ENCODE data around the gene RTP1.

DNA sequence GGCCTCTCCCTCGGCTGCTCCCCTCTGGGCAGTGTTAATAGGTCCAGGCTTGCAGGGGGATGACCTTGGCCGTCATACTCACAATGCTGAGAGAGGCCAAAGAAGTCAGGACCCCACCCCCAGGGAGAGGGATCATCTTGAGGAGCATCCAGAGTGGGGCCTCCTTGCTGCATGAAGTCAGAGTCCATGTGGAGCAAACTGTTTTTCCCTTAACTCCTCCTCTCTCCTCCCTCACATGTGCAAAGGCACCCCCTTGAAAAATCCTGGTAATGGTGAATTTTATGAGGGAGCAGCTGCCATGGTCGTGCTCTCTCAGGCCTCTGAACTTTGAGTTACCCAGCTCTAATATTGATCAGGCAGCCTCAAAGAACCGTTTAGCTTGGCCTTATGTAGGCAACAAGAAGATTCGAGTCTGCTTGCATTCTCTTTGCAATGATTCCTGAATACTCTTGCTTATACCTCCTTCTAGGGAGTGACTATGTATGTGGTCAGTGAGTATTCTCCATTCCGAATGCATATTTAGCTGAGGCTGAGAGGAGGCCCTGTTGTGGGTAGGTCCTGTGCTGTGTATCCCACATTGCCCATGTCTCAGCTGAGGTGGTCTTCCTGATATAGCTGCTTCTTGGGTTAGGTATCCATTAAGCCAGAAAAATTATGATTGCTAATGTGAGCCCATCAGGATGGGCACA lies 34.9 kb upstream of the RTP1 start:
- TF ChIP-seq POLR2A (IDR thresholded peaks at IDR 0.05) (no peak), CTCF (IDR thresholded peaks at IDR 0.05) (no peak), POLR2AphosphoS5 (IDR thresholded peaks at IDR 0.05) (no peak)

Measured in upper lobe of left lung (tissue), 4 donors.